ENCODE measurements around the gene DDX47. TPM values are rescaled to one million over a fixed set of nuclear protein-coding genes. Genes with fewer than 3 reads are reported as not detected.
A peak's percentile ranks its signal among the peaks of the same experiment; 100 is the strongest.

Gene DDX47
- total RNA-seq, 3 donors from 2014 or later (not counting 1 experiment from before 2014, with no cell fraction given): 98.9 to 120 (median 114) TPM

DNA sequence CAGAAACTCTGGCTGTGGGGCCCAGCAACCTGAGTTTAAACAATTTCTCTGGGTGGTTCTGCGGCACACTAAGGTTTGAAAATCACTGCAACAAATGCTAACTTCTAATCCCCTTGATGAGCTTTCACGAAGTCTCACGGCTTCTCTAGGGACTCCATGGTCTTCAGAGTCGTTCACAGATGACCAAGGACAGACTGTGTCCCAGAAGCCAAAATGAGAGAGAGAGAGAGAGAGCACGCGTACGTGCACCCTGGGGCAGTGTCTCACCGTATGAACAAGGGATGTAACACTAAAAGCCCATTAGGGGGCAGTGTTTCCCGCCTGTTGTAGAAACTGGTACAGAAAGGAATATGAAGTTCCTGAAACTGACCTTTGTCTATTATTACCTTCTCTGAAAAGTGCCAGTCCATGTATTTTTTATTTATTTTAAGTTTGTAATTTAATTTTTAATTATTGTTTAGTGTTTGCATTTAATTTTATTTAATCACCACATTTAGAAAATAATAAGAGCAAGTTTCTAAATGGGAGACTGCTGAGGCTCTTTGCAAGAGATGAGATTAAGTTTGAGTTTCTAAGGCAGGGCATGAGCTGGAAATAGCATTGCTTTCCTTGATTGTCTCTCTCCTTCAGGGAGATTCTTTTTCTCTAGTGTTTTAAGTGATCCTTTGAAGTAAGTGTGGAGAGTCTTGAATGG is 24.3 kb upstream of the DDX47 start:
- H3K36me3 Mint-ChIP-seq: no peaks in the 10 kb centered on the region
- WGBS (ENCODE audit: insufficient coverage): 17% methylated on average over 9 of the region's 9 CpGs
- H3K4me3 Mint-ChIP-seq: peak overlapping the region; percentile 81
- peak overlapping the region in 1 of 2 donors; percentile 84 for H3K27ac Mint-ChIP-seq
- DNase-seq (peak; percentile 37 to 90), ATAC-seq (peak; percentile 60 to 78 (median 68))
- Histone ChIP-seq H3K4me1 (ENCODE audit: control insufficient read depth, insufficient read depth, low read length) (peaks cover 17% of the 10 kb centered on the region), H3K9me3 (ENCODE audit: control insufficient read depth, insufficient read depth, low read length) (no peaks in the 10 kb centered on the region), H3K4me3 (ENCODE audit: low read length) (no peak overlapping the region), H3K27me3 (ENCODE audit: control insufficient read depth, insufficient read depth, low read length) (no peaks in the 10 kb centered on the region), H3K36me3 (ENCODE audit: control insufficient read depth, insufficient read depth, low read length) (no peaks in the 10 kb centered on the region), H3K27ac (ENCODE audit: low read length) (no peak overlapping the region)
- intact Hi-C loops (cut with micrococcal nuclease): loop anchor here (1.0 to 10.0 kb wide), 3 partner anchors 24 to 212 kb away; partner anchors contain the start of genes DDX47, GPRC5A and HEBP1
- no peaks in the 10 kb centered on the region for H3K9me3 Mint-ChIP-seq
- TF ChIP-seq, protein P1, sequence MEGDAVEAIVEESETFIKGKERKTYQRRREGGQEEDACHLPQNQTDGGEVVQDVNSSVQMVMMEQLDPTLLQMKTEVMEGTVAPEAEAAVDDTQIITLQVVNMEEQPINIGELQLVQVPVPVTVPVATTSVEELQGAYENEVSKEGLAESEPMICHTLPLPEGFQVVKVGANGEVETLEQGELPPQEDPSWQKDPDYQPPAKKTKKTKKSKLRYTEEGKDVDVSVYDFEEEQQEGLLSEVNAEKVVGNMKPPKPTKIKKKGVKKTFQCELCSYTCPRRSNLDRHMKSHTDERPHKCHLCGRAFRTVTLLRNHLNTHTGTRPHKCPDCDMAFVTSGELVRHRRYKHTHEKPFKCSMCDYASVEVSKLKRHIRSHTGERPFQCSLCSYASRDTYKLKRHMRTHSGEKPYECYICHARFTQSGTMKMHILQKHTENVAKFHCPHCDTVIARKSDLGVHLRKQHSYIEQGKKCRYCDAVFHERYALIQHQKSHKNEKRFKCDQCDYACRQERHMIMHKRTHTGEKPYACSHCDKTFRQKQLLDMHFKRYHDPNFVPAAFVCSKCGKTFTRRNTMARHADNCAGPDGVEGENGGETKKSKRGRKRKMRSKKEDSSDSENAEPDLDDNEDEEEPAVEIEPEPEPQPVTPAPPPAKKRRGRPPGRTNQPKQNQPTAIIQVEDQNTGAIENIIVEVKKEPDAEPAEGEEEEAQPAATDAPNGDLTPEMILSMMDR (IDR thresholded peaks at IDR 0.05): peak; percentile 97
- no peaks in the 10 kb centered on the region for H3K27me3 Mint-ChIP-seq (ENCODE audit: low read depth in 2 of 2)
- H3K4me1 Mint-ChIP-seq: peaks cover 10 to 23% of the 10 kb centered on the region in 2 donors

DNA sequence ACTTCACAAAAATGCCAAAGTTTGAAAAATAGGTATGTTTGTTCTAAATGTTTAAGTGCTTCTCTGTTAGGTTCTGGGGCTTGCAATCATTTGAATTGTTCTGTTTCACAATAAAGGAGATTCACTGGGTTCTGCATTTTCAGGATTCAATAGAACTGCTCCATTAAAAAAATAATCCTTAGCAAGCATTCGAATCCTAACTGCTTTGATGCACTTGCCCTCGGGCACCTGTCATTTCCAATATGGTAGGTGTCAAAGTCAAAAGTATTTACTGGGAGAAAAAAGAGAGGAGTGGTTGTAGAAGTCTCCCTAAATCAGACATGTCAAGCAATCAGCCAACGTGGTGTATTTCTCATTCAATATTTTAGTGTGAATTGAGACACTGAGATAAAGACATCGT is 22.2 kb upstream of the DDX47 start:
- intact Hi-C loops (cut with micrococcal nuclease): no loop called here
- Histone ChIP-seq H3K9me3 (ENCODE audit: control insufficient read depth, insufficient read depth, low read length) (no peaks in the 10 kb centered on the region), H3K27ac (ENCODE audit: low read length) (no peak overlapping the region), H3K36me3 (ENCODE audit: control insufficient read depth, insufficient read depth, low read length) (no peaks in the 10 kb centered on the region), H3K4me1 (ENCODE audit: control insufficient read depth, insufficient read depth, low read length) (peaks cover 17% of the 10 kb centered on the region), H3K27me3 (ENCODE audit: control insufficient read depth, insufficient read depth, low read length) (no peaks in the 10 kb centered on the region), H3K4me3 (ENCODE audit: low read length) (no peak overlapping the region)
- Mint-ChIP-seq H3K27me3 (ENCODE audit: low read depth in 2 of 2) (no peaks in the 10 kb centered on the region), H3K9me3 (no peaks in the 10 kb centered on the region), H3K4me3 (no peak overlapping the region), H3K4me1 (peaks cover 10 to 20% of the 10 kb centered on the region in 2 donors), H3K36me3 (no peaks in the 10 kb centered on the region), H3K27ac (no peak overlapping the region)
- ATAC-seq (no peak), DNase-seq (no peak)
- TF ChIP-seq, protein P1 (IDR thresholded peaks at IDR 0.05): no peak
- WGBS (ENCODE audit: insufficient coverage): 100% methylated on average over 3 of the region's 4 CpGs

DNA sequence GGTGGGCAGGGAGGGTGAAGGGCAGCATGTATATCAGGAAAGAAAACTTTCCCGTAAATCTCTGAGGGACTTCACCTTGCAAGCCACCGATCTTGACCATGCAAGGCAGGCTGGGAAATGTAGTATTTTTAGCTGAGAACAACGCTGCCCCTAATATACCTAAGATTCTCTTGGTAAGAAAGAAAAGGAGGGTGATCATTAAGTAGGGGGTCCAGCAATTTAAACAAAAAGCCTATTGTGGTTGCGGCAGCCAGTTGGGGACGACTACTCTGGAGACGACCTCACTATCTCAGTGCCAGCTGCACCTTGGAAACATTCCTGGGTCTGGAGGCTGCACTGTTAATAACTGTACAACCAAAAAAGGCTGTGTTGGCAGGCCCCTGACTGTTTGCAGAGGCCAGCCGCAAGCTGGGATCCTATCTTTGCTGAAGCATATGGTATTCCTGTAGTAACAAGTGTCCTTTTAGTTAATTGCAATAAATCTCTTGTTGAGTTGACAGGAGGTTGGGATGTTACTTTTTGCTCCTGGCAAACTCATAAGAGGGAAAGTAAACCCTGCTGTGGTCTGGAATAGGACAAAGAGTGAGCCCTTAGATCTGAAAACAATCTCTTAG is 21.3 kb upstream of the DDX47 start:
- Mint-ChIP-seq H3K27me3 (ENCODE audit: low read depth in 2 of 2) (no peaks in the 10 kb centered on the region), H3K9me3 (no peaks in the 10 kb centered on the region), H3K27ac (no peak overlapping the region), H3K4me3 (no peak overlapping the region), H3K36me3 (no peaks in the 10 kb centered on the region), H3K4me1 (peaks cover 10 to 15% of the 10 kb centered on the region in 2 donors)
- TF ChIP-seq, protein P1 (IDR thresholded peaks at IDR 0.05): no peak
- H3K4me3 ChIP-seq (ENCODE audit: low read length): no peak overlapping the region
- 87% methylated on average over 6 of the region's 7 CpGs for WGBS (ENCODE audit: insufficient coverage)
- intact Hi-C loops (cut with micrococcal nuclease): no loop called here
- H3K27ac ChIP-seq (ENCODE audit: low read length): no peak overlapping the region
- ATAC-seq: no peak
- peaks cover 15% of the 10 kb centered on the region for H3K4me1 ChIP-seq (ENCODE audit: control insufficient read depth, insufficient read depth, low read length)
- no peaks in the 10 kb centered on the region for H3K36me3 ChIP-seq (ENCODE audit: control insufficient read depth, insufficient read depth, low read length)
- no peak for DNase-seq
- no peaks in the 10 kb centered on the region for H3K9me3 ChIP-seq (ENCODE audit: control insufficient read depth, insufficient read depth, low read length)
- no peaks in the 10 kb centered on the region for H3K27me3 ChIP-seq (ENCODE audit: control insufficient read depth, insufficient read depth, low read length)

Measured in natural killer cell (primary cell).